ENCODE measurements around the gene ADAMTS2.
A peak's percentile ranks its signal among the peaks of the same experiment; 100 is the strongest.

Gene ADAMTS2

DNA sequence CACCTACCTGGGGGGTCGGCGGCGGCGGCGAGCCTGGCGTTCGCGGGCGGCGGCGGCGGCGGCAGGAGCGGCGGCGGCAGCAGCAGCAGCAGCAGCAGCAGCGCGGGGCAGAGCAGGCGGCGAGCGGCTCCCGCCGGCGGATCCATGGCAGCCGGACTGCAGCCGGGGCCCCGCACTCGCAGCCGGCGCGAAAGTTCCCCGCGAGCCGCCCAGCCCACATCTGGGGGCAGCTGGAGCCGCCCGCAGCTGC is 153 bp downstream of the ADAMTS2 start:
- peak; percentile 16; the same call in 1 of the 3 replicates for ATAC-seq (ENCODE audit: low read depth)
- H3K36me3 ChIP-seq (ENCODE audit: low read depth): no peaks in the 10 kb centered on the region
- H3K4me1 ChIP-seq (ENCODE audit: insufficient read depth, poor library complexity, severe bottlenecking): no peaks in the 10 kb centered on the region
- no peak overlapping the region for H3K27ac ChIP-seq (ENCODE audit: poor library complexity, severe bottlenecking)
- no peaks in the 10 kb centered on the region for H3K9me3 ChIP-seq (ENCODE audit: severe bottlenecking)
- TF ChIP-seq, protein P1, sequence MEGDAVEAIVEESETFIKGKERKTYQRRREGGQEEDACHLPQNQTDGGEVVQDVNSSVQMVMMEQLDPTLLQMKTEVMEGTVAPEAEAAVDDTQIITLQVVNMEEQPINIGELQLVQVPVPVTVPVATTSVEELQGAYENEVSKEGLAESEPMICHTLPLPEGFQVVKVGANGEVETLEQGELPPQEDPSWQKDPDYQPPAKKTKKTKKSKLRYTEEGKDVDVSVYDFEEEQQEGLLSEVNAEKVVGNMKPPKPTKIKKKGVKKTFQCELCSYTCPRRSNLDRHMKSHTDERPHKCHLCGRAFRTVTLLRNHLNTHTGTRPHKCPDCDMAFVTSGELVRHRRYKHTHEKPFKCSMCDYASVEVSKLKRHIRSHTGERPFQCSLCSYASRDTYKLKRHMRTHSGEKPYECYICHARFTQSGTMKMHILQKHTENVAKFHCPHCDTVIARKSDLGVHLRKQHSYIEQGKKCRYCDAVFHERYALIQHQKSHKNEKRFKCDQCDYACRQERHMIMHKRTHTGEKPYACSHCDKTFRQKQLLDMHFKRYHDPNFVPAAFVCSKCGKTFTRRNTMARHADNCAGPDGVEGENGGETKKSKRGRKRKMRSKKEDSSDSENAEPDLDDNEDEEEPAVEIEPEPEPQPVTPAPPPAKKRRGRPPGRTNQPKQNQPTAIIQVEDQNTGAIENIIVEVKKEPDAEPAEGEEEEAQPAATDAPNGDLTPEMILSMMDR (IDR thresholded peaks at IDR 0.05; ENCODE audit: poor library complexity, severe bottlenecking): no peak
- H3K4me3 ChIP-seq (ENCODE audit: severe bottlenecking): peak overlapping the region; percentile 20
- no peak for DNase-seq (ENCODE audit: low spot score)
- peaks cover 58% of the 10 kb centered on the region for H3K27me3 ChIP-seq (ENCODE audit: insufficient read depth, poor library complexity, severe bottlenecking)

DNA sequence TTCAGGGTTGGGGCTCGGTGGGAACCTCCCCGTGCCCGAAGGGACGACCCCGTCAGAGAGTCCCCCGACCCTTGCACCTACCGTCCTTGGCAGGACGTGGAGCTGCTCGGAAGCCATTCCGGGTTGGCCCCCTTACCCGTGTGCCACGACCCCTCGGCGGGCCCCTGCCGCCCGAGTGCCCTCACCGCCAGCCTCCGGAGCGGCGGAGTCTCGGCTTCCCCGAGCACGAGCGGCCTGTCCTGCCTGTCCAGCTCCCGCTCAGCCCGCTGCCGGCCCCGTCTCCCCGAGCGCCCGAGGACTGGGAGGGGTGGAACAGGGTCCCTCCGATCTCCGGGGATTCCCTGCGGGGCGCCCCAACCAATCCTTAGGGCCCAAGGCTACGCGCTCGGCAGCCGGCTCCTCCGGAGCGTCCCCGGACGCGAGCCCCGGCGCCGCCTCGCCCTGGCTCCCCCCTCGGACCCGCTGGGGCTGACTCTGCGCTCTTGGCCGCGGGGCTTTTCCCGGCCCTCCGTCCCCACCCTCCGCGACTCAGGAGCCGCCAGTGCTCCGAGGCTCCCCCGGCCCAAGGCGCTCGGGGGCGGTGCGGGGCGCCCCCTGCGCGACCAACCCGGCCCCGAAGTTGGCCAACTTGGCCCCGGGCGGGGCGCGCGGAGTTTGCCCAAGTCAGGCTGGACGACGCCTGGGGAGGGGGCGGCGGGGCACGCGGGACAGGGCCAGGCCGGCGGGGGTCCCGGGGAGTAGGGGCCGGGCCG is 654 bp downstream of the ADAMTS2 start:
- no peaks in the 10 kb centered on the region for H3K4me1 ChIP-seq (ENCODE audit: insufficient read depth, poor library complexity, severe bottlenecking)
- H3K9me3 ChIP-seq (ENCODE audit: severe bottlenecking): no peaks in the 10 kb centered on the region
- TF ChIP-seq, protein P1 (IDR thresholded peaks at IDR 0.05; ENCODE audit: poor library complexity, severe bottlenecking): no peak
- peak overlapping the region; percentile 20 for H3K4me3 ChIP-seq (ENCODE audit: severe bottlenecking)
- peaks cover 58% of the 10 kb centered on the region for H3K27me3 ChIP-seq (ENCODE audit: insufficient read depth, poor library complexity, severe bottlenecking)
- no peaks in the 10 kb centered on the region for H3K36me3 ChIP-seq (ENCODE audit: low read depth)
- H3K27ac ChIP-seq (ENCODE audit: poor library complexity, severe bottlenecking): no peak overlapping the region
- ATAC-seq (ENCODE audit: low read depth) (peak; percentile 15; the same call in 1 of the 3 replicates), DNase-seq (ENCODE audit: low spot score) (no peak)

DNA sequence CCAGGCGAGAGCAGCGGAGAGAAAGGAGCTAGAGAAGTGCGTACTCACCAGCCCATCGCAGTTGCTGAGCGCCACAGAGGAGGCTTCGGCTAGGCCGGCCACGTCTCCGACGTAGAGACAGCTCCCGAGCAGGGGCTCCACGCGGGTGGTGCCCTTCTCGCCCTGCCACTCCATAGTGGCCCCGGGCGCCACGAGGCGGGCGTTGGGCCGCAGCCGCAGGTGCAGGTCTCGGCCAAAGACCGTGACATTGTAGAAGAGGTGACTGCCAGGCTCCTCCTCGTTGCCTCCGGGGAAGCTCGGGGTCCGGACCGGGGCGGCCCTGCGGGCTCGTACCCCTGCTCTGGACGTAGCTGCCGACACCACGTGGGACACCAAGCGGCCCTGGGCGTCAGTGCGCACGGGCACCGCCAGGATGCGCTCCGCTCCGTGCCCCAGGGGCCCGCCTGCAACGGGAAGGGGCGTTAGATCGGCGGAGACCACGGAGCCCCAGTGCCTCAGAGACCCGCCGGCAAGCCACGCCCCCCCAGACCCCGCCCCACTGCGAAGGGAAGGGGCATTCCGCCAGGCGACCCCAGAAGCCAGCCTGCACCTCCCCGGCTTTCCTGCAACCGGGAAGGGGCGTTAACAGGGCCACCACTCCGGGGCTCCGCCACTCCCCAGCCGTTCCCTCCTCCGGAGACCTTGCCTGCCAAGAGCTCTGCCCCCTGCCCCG is 1.4 kb downstream of the ADAMTS2 start:
- no peak overlapping the region for H3K4me3 ChIP-seq (ENCODE audit: severe bottlenecking)
- DNase-seq (ENCODE audit: low spot score) (no peak), ATAC-seq (ENCODE audit: low read depth) (no peak; the same call in 2 of the 3 replicates)
- TF ChIP-seq, protein P1 (IDR thresholded peaks at IDR 0.05; ENCODE audit: poor library complexity, severe bottlenecking): no peak
- no peaks in the 10 kb centered on the region for H3K9me3 ChIP-seq (ENCODE audit: severe bottlenecking)
- no peak overlapping the region for H3K27ac ChIP-seq (ENCODE audit: poor library complexity, severe bottlenecking)
- no peaks in the 10 kb centered on the region for H3K4me1 ChIP-seq (ENCODE audit: insufficient read depth, poor library complexity, severe bottlenecking)
- H3K27me3 ChIP-seq (ENCODE audit: insufficient read depth, poor library complexity, severe bottlenecking): peaks cover 58% of the 10 kb centered on the region
- H3K36me3 ChIP-seq (ENCODE audit: low read depth): no peaks in the 10 kb centered on the region

GRCh38 chr5:179343021-179343718 is 2.1 kb downstream of the ADAMTS2 start:
- DNase-seq (ENCODE audit: low spot score): no peak
- no peak overlapping the region for H3K27ac ChIP-seq (ENCODE audit: poor library complexity, severe bottlenecking)
- no peaks in the 10 kb centered on the region for H3K36me3 ChIP-seq (ENCODE audit: low read depth)
- TF ChIP-seq, protein P1 (IDR thresholded peaks at IDR 0.05; ENCODE audit: poor library complexity, severe bottlenecking): no peak
- no peaks in the 10 kb centered on the region for H3K9me3 ChIP-seq (ENCODE audit: severe bottlenecking)
- ATAC-seq (ENCODE audit: low read depth): no peak
- no peak overlapping the region for H3K4me3 ChIP-seq (ENCODE audit: severe bottlenecking)
- H3K27me3 ChIP-seq (ENCODE audit: insufficient read depth, poor library complexity, severe bottlenecking): peaks cover 58% of the 10 kb centered on the region
- H3K4me1 ChIP-seq (ENCODE audit: insufficient read depth, poor library complexity, severe bottlenecking): no peaks in the 10 kb centered on the region

Data from RWPE2 (cell line).